HCT116 (cell line): ENCODE data around the gene PKP1. TPM values are rescaled to one million over a fixed set of nuclear protein-coding genes. Genes with fewer than 3 reads are reported as not detected.
"Not testable (repeated sequence)": the region's sequence is repeated elsewhere in the genome, so short reads cannot be mapped to it uniquely, and the experiment has no call there.

Experiments
- ATAC-seq: fragments of 200-7000 bp; cut with Tn5 transposase; 2 replicates; pipeline ENCODE4 v1.9.1; 2020; ENCODE audit warnings: mild to moderate bottlenecking, moderate library complexity
- BruUV-seq: library from RNA; stranded (reverse); fragments of 400-500 nt; replicated peaks from 2 replicates; lab custom pipeline; 2021; lab: Mats Ljungman, UMichigan
- CTCF ChIA-PET: fragments of 300-600 bp; sonication (Branson Sonifier 250); formaldehyde crosslinking; loops from one replicate; lab custom pipeline; 2021; ENCODE audit warnings: antibody characterized with exemption; lab: Charles Lee
- POLR2A ChIA-PET: fragments of 300-600, 350-600 bp; sonication (Branson Sonifier 250); formaldehyde crosslinking; loops from one replicate; lab custom pipeline; 2021; ENCODE audit warnings: antibody characterized with exemption; lab: Charles Lee
- RAD21 ChIA-PET, 2 experiments: fragments of 300-600 bp; sonication (Branson Sonifier 250); formaldehyde crosslinking; loops; one replicate each; lab custom pipeline; 2023; ENCODE audit warnings: low total read pairs in 2 of 2; ENCODE audit not compliant: uncharacterized antibody in 2 of 2, unreplicated experiment in 2 of 2, low non-redundant PET in 1 of 2; lab: Charles Lee
- DNase-seq: peaks from one replicate; pipeline ENCODE4 v3.0.0-alpha.2; 2010; ENCODE audit warnings: low read depth, low spot score
- H2AFZ ChIP-seq: fragments of 200-600 bp; shearing (Covaris generic), sonication (generic); 2 replicates; pipeline ENCODE4 v1.6.1; 2017; ENCODE audit warnings: low read depth, mixed run types, mixed read lengths, antibody characterized with exemption, low read length; ENCODE audit not compliant: poor library complexity, severe bottlenecking
- H3K27ac ChIP-seq: 2 replicates; pipeline ENCODE4 v1.5.1; 2012; ENCODE audit warnings: low read depth, low read length
- H3K27me3 ChIP-seq: fragments of 200-600 bp; sonication (generic); 2 replicates; pipeline ENCODE4 v1.6.1; 2016; ENCODE audit warnings: mixed run types, low read length, mixed read lengths; ENCODE audit not compliant: insufficient read depth
- H3K36me3 ChIP-seq, 2 experiments: fragments of 200-500 bp in 1 of 2; fragments of 200-600 bp in 1 of 2; sonication (Bioruptor generic) in 1 of 2; sonication (generic) in 1 of 2; 2 replicates each; pipeline versions ENCODE4 v1.5.1 to v1.6.1; 2014 to 2016; ENCODE audit warnings: low read length in 2 of 2, inconsistent platforms in 1 of 2, mixed read lengths in 1 of 2, mixed run types in 1 of 2; ENCODE audit not compliant: insufficient read depth in 2 of 2, control insufficient read depth in 1 of 2
- H3K4me1 ChIP-seq, 2 experiments: fragments of 200-600 bp in 1 of 2; sonication (generic) in 1 of 2; 2 replicates each; pipeline versions ENCODE4 v1.5.1 to v1.6.1; 2012 to 2017; ENCODE audit warnings: low read length in 2 of 2, inconsistent platforms in 1 of 2, mild to moderate bottlenecking in 1 of 2, mixed read lengths in 1 of 2, mixed run types in 1 of 2, moderate library complexity in 1 of 2; ENCODE audit not compliant: insufficient read depth in 2 of 2, control insufficient read depth in 1 of 2
- H3K4me2 ChIP-seq: fragments of 200-600 bp; sonication (generic); 2 replicates; pipeline ENCODE4 v1.6.1; 2017; ENCODE audit warnings: mixed run types, low read length, mixed read lengths
- H3K4me3 ChIP-seq, 2 experiments: fragments of 200-600 bp in 1 of 2; sonication (generic) in 1 of 2; replicated peaks in 1 of 2; 2 replicates each; pipeline ENCODE4 v1.5.1; 2011 to 2016; ENCODE audit warnings: low read length in 2 of 2, control low read depth in 1 of 2, low read depth in 1 of 2, mild to moderate bottlenecking in 1 of 2, mixed read lengths in 1 of 2, mixed run types in 1 of 2
- H3K79me2 ChIP-seq: fragments of 200-600 bp; sonication (generic); 2 replicates; pipeline ENCODE4 v1.6.1; 2017; ENCODE audit warnings: mild to moderate bottlenecking, mixed run types, low read length, moderate library complexity, mixed read lengths; ENCODE audit not compliant: insufficient read depth
- H3K9ac ChIP-seq: fragments of 200-600 bp; sonication (generic); 2 replicates; pipeline ENCODE4 v1.6.1; 2016; ENCODE audit warnings: low read length, mixed read lengths
- H3K9me2 ChIP-seq: fragments of 200-600 bp; sonication (generic), shearing (Covaris generic); 2 replicates; pipeline ENCODE4 v1.6.1; 2017; ENCODE audit warnings: mixed run types, mild to moderate bottlenecking, moderate library complexity; ENCODE audit not compliant: insufficient read depth
- H3K9me3 ChIP-seq, 2 experiments: fragments of 200-500 bp in 1 of 2; fragments of 200-600 bp in 1 of 2; sonication (Bioruptor generic) in 1 of 2; sonication (generic) in 1 of 2; 2 replicates each; pipeline ENCODE4 v1.6.1; 2014 to 2017; ENCODE audit warnings: low read length in 2 of 2, mixed read lengths in 2 of 2, inconsistent platforms in 1 of 2, low read depth in 1 of 2, mild to moderate bottlenecking in 1 of 2, mixed run types in 1 of 2, moderate library complexity in 1 of 2; ENCODE audit not compliant: control insufficient read depth in 1 of 2, insufficient read depth in 1 of 2
- H4K20me1 ChIP-seq: fragments of 200-600 bp; sonication (generic), shearing (Covaris generic); 2 replicates; pipeline ENCODE4 v1.6.1; 2017; ENCODE audit warnings: mixed run types, mild to moderate bottlenecking, moderate library complexity; ENCODE audit not compliant: insufficient read depth
- CTCF ChIP-seq, 3 experiments: fragments of 200-600 bp in 1 of 3; sonication (generic) in 1 of 3; IDR thresholded peaks in 2 of 3; conservative IDR thresholded peaks in 1 of 3; 2 replicates each; pipeline ENCODE4 v1.5.1; 2012 to 2017; ENCODE audit warnings: low read depth in 2 of 3, low read length in 2 of 3, antibody characterized with exemption in 1 of 3, borderline replicate concordance in 1 of 3, control low read depth in 1 of 3, mild to moderate bottlenecking in 1 of 3, mixed read lengths in 1 of 3, mixed run types in 1 of 3, moderate library complexity in 1 of 3; ENCODE audit not compliant: insufficient read depth in 1 of 3
- EGR1 ChIP-seq: IDR thresholded peaks from 2 replicates; pipeline ENCODE4 v1.6.1; 2012; ENCODE audit warnings: low read depth
- EZH2phosphoT487 ChIP-seq: fragments of 200-600 bp; IDR thresholded peaks from 2 replicates; pipeline ENCODE4 v1.6.1; 2018; ENCODE audit warnings: antibody characterized with exemption, borderline replicate concordance
- JUND ChIP-seq: IDR thresholded peaks from 2 replicates; pipeline ENCODE4 v1.6.1; 2012
- POLR2AphosphoS5 ChIP-seq: IDR thresholded peaks from 2 replicates; pipeline ENCODE4 v1.6.1; 2011; ENCODE audit warnings: mild to moderate bottlenecking, low read depth, low read length, moderate library complexity
- SIN3A ChIP-seq: IDR thresholded peaks from 2 replicates; pipeline ENCODE4 v1.6.1; 2012; ENCODE audit warnings: low read depth
- ZFX ChIP-seq: fragments of 450-650 bp; IDR thresholded peaks from 2 replicates; pipeline ENCODE4 v1.6.1; 2017
- intact Hi-C: fragments of 100-400 bp; cut with micrococcal nuclease; formaldehyde crosslinking; loops from 2 replicates; pipeline ENCODE4 v1.10.0; 2022
- total RNA-seq: library from RNA; stranded (reverse); gene quantifications from one replicate; pipeline ENCODE4 v1.2.1, GENCODE V29; 2021; ENCODE audit not compliant: unreplicated experiment

PKP1 gene
- total RNA-seq, 1 experiment from 2014 or later, result 0.07 TPM

GRCh38 chr1:201255479-201256362 lies 27.6 kb upstream of the PKP1 start:
- H3K27ac ChIP-seq, result no peak overlapping the region; the same call in 1 of the 2 replicates
- POLR2A ChIA-PET, result no interaction called here
- H3K9me2 ChIP-seq, result no peaks in the 10 kb centered on the region
- H4K20me1 ChIP-seq, result no peaks in the 10 kb centered on the region
- BruUV-seq, result no TSS peak
- H3K4me3 ChIP-seq, result no peak overlapping the region
- H3K9ac ChIP-seq, result no peak overlapping the region
- H3K36me3 ChIP-seq, result no peaks in the 10 kb centered on the region
- RAD21 ChIA-PET, result interaction anchor here in 1 of 2 experiments (2.2 kb wide), 1 partner anchor 106 kb away, joined by 10 read pairs; no protein-coding TSS in a partner anchor
- no peak overlapping the region for H3K4me2 ChIP-seq
- no peaks in the 10 kb centered on the region for H3K79me2 ChIP-seq
- TF ChIP-seq POLR2AphosphoS5, result no peak
- TF ChIP-seq EZH2phosphoT487, result no peak
- no peak for TF ChIP-seq EGR1
- TF ChIP-seq SIN3A, result no peak
- TF ChIP-seq JUND, result no peak
- TF ChIP-seq ZFX, result no peak
- TF ChIP-seq CTCF (IDR thresholded peaks at IDR 0.05 in 2 of 3, conservative IDR thresholded peaks at IDR 0.05 in 1 of 3; ENCODE audit: borderline replicate concordance in 1 of 3, insufficient read depth in 1 of 3, low read depth in 2 of 3, low read length in 2 of 3), result no peak
- TF ChIP-seq, all 23 proteins: peak for 0
- CTCF ChIA-PET, result interaction anchor here (2.2 kb wide), 1 partner anchor 106 kb away, joined by 31 read pairs; no protein-coding TSS in a partner anchor
- intact Hi-C loops, result no loop called here
- Histone ChIP-seq H3K9me3 (no peaks in the 10 kb centered on the region), H2AFZ (no peak overlapping the region), H3K4me1 (peaks cover 15 to 19% of the 10 kb centered on the region in 2 experiments), H3K27me3 (no peaks in the 10 kb centered on the region)
- ATAC-seq, result no peak
- DNase-seq, result no peak

GRCh38 chr1:201258132-201258531 lies 25.2 kb upstream of the PKP1 start:
- H3K27ac ChIP-seq, BruUV-seq, DNase-seq, H3K9me3 ChIP-seq, H3K36me3 ChIP-seq, H3K27me3 ChIP-seq, H4K20me1 ChIP-seq, intact Hi-C loops, H3K79me2 ChIP-seq, RAD21 ChIA-PET, H3K4me3 ChIP-seq, H3K4me2 ChIP-seq, H3K9me2 ChIP-seq, H2AFZ ChIP-seq, H3K9ac ChIP-seq, POLR2A ChIA-PET, ATAC-seq: not testable (repeated sequence)
- CTCF ChIA-PET, result interaction anchor here (3.4 kb wide), 1 partner anchor 89 kb away, joined by 31 read pairs; no protein-coding TSS in a partner anchor
- H3K4me1 ChIP-seq, result peaks cover 15 to 23% of the 10 kb centered on the region in 2 experiments
